Stomach (tissue), 9 donors: ENCODE measurements around the gene IL17RB. TPM values are rescaled to one million over a fixed set of nuclear protein-coding genes. Genes with fewer than 3 reads are reported as not detected.

Source experiments
- DNase-seq, 2 donors: peaks; one replicate each; pipeline versions ENCODE4 v3.0.0 to v3.0.0-alpha.2; 2013 to 2019
- H3K27ac ChIP-seq, 5 donors: fragments of 200-600 bp in 4 of 5; sonication (generic) in 4 of 5; one replicate each; pipeline ENCODE4 v1.5.1; 2013 to 2019; ENCODE audit warnings: mild to moderate bottlenecking in 1 of 5, moderate library complexity in 1 of 5
- H3K27me3 ChIP-seq, 3 donors: fragments of 200-600 bp; sonication (generic); one replicate each; pipeline ENCODE4 v1.5.1; 2017 to 2019; ENCODE audit warnings: mixed run types in 1 of 3
- H3K36me3 ChIP-seq, 4 donors: fragments of 200-600 bp; sonication (generic); 1 replicate in 3 of 4; 2 replicates in 1 of 4; pipeline ENCODE4 v1.5.1; 2016 to 2019
- H3K4me1 ChIP-seq, 4 donors: fragments of 200-600 bp; sonication (generic); one replicate each; pipeline ENCODE4 v1.5.1; 2016 to 2019
- H3K4me3 ChIP-seq, 4 donors: fragments of 200-600 bp; sonication (generic) in 3 of 4; one replicate each; pipeline ENCODE4 v1.5.1; 2016 to 2019; ENCODE audit warnings: mild to moderate bottlenecking in 1 of 4
- H3K9me3 ChIP-seq, 4 donors: fragments of 200-600 bp; sonication (generic); one replicate each; pipeline ENCODE4 v1.5.1; 2016 to 2019
- EP300 ChIP-seq: sonication (generic); formaldehyde crosslinking; IDR thresholded peaks from one replicate; pipeline ENCODE4 v1.6.1; 2017; ENCODE audit warnings: antibody characterized with exemption
- POLR2A ChIP-seq, 4 donors: fragments of 450-650 bp; IDR thresholded peaks; one replicate each; pipeline ENCODE4 v1.6.1; 2016; ENCODE audit warnings: antibody characterized with exemption in 4 of 4, control low read depth in 2 of 4, mild to moderate bottlenecking in 1 of 4, moderate library complexity in 1 of 4
- POLR2AphosphoS5 ChIP-seq, 3 donors: sonication (generic); formaldehyde crosslinking; IDR thresholded peaks; one replicate each; pipeline ENCODE4 v1.6.1; 2016; ENCODE audit warnings: antibody characterized with exemption in 3 of 3
- WGBS, 5 donors: extraction: QIAGEN DNeasy Blood & Tissue Kit in 3 of 5; methylation state at CpG; one replicate each; pipeline versions ENCODE4 v1.1.5 to v1.1.7; 2013 to 2018; 5-methylcytosine and 5-hydroxymethylcytosine counted together
- intact Hi-C: fragments of 100-400 bp; cut with DNase I; formaldehyde crosslinking; loops from one replicate; pipeline ENCODE4 v1.15.1; 2023; ENCODE audit warnings: low total_unique reads
- polyA plus RNA-seq, 3 donors: library from polyadenylated mRNA; stranded (reverse); fragments of 200-250 nt; gene quantifications; one replicate each; pipeline ENCODE4 v1.2.3, GENCODE V29; 2013
- total RNA-seq, 5 donors: library from RNA; depleted of rRNA; stranded (reverse); fragments of >200 nt; gene quantifications; one replicate each; pipeline versions ENCODE4 v1.1.0 to v1.2.3, GENCODE V29; 2014 to 2016
- TF ChIP-seq, protein P1 (sequence below), 7 experiments: fragments of 450-650 bp in 4 of 7; fragments of 200-600 bp in 3 of 7; sonication (generic) in 3 of 7; IDR thresholded peaks; one replicate each; pipeline ENCODE4 v1.5.1; 2016 to 2019; ENCODE audit warnings: antibody characterized with exemption in 7 of 7, control low read depth in 2 of 7, mild to moderate bottlenecking in 1 of 7
- donor health status: healthy with polysubstance abuse.
- donor health status: Bipolar disorder and iron deficiency.
- donor health status: healthy.

Gene IL17RB
- total and polyA plus RNA-seq, 8 donors: 0.61 to 34.2 (median 3.5) TPM

DNA sequence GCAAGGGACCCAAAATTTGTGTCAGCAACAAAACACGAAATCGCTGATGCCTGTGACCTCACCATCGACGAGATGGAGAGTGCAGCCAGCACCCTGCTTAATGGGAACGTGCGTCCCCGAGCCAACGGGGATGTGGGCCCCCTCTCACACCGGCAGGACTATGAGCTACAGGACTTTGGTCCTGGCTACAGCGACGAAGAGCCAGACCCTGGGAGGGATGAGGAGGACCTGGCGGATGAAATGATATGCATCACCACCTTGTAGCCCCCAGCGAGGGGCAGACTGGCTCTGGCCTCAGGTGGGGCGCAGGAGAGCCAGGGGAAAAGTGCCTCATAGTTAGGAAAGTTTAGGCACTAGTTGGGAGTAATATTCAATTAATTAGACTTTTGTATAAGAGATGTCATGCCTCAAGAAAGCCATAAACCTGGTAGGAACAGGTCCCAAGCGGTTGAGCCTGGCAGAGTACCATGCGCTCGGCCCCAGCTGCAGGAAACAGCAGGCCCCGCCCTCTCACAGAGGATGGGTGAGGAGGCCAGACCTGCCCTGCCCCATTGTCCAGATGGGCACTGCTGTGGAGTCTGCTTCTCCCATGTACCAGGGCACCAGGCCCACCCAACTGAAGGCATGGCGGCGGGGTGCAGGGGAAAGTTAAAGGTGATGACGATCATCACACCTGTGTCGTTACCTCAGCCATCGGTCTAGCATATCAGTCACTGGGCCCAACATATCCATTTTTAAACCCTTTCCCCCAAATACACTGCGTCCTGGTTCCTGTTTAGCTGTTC, 35.0 kb upstream of the IL17RB start:
- WGBS, 5 donors: 91 to 94% (median 91%) methylated on average over 24 of the region's 24 CpGs
- Histone ChIP-seq H3K4me1 (peaks cover 0 to 5% (median 0%) of the 10 kb centered on the region in 4 donors), H3K4me3 (no peak overlapping the region), H3K27me3 (no peaks in the 10 kb centered on the region), H3K9me3 (no peaks in the 10 kb centered on the region), H3K27ac (no peak overlapping the region), H3K36me3 (peaks cover 0 to 14% (median 8%) of the 10 kb centered on the region in 4 donors)
- peak in 1 of 2 donors; percentile 22 for DNase-seq
- intact Hi-C loops: no loop called here
- TF ChIP-seq EP300 (no peak), POLR2A (IDR thresholded peaks at IDR 0.05) (no peak), POLR2AphosphoS5 (IDR thresholded peaks at IDR 0.05) (no peak)
- TF ChIP-seq, protein P1, sequence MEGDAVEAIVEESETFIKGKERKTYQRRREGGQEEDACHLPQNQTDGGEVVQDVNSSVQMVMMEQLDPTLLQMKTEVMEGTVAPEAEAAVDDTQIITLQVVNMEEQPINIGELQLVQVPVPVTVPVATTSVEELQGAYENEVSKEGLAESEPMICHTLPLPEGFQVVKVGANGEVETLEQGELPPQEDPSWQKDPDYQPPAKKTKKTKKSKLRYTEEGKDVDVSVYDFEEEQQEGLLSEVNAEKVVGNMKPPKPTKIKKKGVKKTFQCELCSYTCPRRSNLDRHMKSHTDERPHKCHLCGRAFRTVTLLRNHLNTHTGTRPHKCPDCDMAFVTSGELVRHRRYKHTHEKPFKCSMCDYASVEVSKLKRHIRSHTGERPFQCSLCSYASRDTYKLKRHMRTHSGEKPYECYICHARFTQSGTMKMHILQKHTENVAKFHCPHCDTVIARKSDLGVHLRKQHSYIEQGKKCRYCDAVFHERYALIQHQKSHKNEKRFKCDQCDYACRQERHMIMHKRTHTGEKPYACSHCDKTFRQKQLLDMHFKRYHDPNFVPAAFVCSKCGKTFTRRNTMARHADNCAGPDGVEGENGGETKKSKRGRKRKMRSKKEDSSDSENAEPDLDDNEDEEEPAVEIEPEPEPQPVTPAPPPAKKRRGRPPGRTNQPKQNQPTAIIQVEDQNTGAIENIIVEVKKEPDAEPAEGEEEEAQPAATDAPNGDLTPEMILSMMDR (IDR thresholded peaks at IDR 0.05): no peak

DNA sequence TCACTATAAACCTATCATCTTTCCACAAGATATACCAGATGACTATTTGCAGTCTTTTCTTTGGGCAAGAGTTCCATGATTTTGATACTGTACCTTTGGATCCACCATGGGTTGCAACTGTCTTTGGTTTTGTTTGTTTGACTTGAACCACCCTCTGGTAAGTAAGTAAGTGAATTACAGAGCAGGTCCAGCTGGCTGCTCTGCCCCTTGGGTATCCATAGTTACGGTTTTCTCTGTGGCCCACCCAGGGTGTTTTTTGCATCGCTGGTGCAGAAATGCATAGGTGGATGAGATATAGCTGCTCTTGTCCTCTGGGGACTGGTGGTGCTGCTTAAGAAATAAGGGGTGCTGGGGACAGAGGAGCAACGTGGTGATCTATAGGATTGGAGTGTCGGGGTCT, 33.9 kb upstream of the IL17RB start:
- H3K9me3 ChIP-seq: no peaks in the 10 kb centered on the region
- no peak overlapping the region for H3K4me3 ChIP-seq
- H3K27ac ChIP-seq: no peak overlapping the region
- H3K36me3 ChIP-seq: peaks cover 0 to 23% (median 16%) of the 10 kb centered on the region in 4 donors
- no peaks in the 10 kb centered on the region for H3K27me3 ChIP-seq
- no peak for DNase-seq
- H3K4me1 ChIP-seq: no peaks in the 10 kb centered on the region
- intact Hi-C loops: no loop called here
- TF ChIP-seq, protein P1 (IDR thresholded peaks at IDR 0.05): no peak
- TF ChIP-seq POLR2AphosphoS5 (IDR thresholded peaks at IDR 0.05): no peak
- no peak for TF ChIP-seq EP300
- TF ChIP-seq POLR2A (IDR thresholded peaks at IDR 0.05): no peak
- WGBS, 5 donors: 66 to 84% (median 71%) methylated on average over 4 of the region's 4 CpGs

DNA sequence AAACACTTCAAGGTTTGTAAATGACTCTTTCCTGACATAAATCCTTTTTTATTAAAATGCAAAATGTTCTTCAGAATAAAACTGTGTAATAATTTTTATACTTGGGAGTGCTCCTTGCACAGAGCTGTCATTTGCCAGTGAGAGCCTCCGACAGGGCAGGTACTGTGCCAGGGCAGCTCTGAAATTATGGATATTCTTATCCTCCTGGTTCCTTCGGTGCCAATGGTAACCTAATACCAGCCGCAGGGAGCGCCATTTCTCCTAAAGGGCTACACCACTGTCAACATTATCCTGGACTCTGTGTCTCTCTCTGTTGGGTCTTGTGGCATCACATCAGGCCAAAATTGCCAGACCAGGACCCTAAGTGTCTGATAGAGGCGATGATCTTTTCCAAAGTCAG, 33.1 kb upstream of the IL17RB start:
- intact Hi-C loops: no loop called here
- H3K36me3 ChIP-seq: peaks cover 0 to 31% (median 23%) of the 10 kb centered on the region in 4 donors
- H3K27ac ChIP-seq: no peak overlapping the region
- H3K4me3 ChIP-seq: no peak overlapping the region
- H3K4me1 ChIP-seq: no peaks in the 10 kb centered on the region
- H3K9me3 ChIP-seq: no peaks in the 10 kb centered on the region
- DNase-seq: peak in 1 of 2 donors; percentile 17
- no peaks in the 10 kb centered on the region for H3K27me3 ChIP-seq
- 88 to 94% (median 91%) methylated on average over 5 of the region's 5 CpGs for WGBS, 5 donors
- TF ChIP-seq, protein P1 (IDR thresholded peaks at IDR 0.05): no peak
- no peak for TF ChIP-seq POLR2A (IDR thresholded peaks at IDR 0.05)
- no peak for TF ChIP-seq EP300
- no peak for TF ChIP-seq POLR2AphosphoS5 (IDR thresholded peaks at IDR 0.05)

DNA sequence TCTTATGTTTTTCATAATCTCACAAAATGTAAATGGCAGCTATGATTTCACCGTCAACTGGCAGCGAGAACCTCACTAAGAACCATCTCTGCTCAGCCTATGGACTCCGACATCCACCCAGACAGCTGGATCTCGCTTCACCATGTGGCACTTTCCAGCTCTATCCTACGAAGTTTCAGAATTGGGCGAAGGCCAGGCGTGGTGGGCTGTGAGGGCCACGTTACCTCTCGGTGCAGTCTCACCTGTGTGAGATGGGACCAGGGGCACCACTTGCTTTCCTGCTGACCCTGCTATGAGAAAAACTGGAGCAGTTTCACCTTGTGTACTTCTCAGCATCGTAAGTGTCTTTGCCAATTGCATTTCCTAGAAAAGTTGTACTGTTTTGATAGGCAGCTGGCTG, 32.5 kb upstream of the IL17RB start:
- DNase-seq: peak in 1 of 2 donors; percentile 11
- TF ChIP-seq, protein P1 (IDR thresholded peaks at IDR 0.05): no peak
- no peak for TF ChIP-seq POLR2A (IDR thresholded peaks at IDR 0.05)
- TF ChIP-seq POLR2AphosphoS5 (IDR thresholded peaks at IDR 0.05): no peak
- no peak for TF ChIP-seq EP300
- Histone ChIP-seq H3K27ac (no peak overlapping the region), H3K27me3 (no peaks in the 10 kb centered on the region), H3K4me3 (no peak overlapping the region), H3K36me3 (peaks cover 0 to 38% (median 30%) of the 10 kb centered on the region in 4 donors), H3K9me3 (no peaks in the 10 kb centered on the region), H3K4me1 (no peaks in the 10 kb centered on the region)
- intact Hi-C loops: no loop called here
- WGBS, 5 donors: 85 to 89% (median 87%) methylated on average over 10 of the region's 10 CpGs
